ENCODE results near the gene PDE10A. TPM values are rescaled to one million over a fixed set of nuclear protein-coding genes. Genes with fewer than 3 reads are reported as not detected.

PDE10A gene
- total RNA-seq, 1 donor from 2014 or later: 6.0 TPM

GRCh38 chr6:165571721-165572132 is 91.3 kb downstream of the PDE10A start:
- intact Hi-C loops (cut with DNase I): no loop called here

GRCh38 chr6:165571068-165571682 is 91.9 kb downstream of the PDE10A start:
- H3K9me3 ChIP-seq: no peaks in the 10 kb centered on the region
- ATAC-seq (no peak), DNase-seq (no peak)
- TF ChIP-seq CTCF (IDR thresholded peaks at IDR 0.05): no peak
- H3K4me3 ChIP-seq: no peak overlapping the region
- H3K36me3 ChIP-seq: no peaks in the 10 kb centered on the region
- no peak overlapping the region for H3K27ac ChIP-seq
- no peaks in the 10 kb centered on the region for H3K4me1 ChIP-seq
- intact Hi-C loops (cut with DNase I): no loop called here
- H3K27me3 ChIP-seq: no peaks in the 10 kb centered on the region

More at GRCh38 chr6:165571721-165572132, 91.3 kb downstream of the PDE10A start:
- DNase-seq (no peak), ATAC-seq (no peak)
- TF ChIP-seq CTCF (IDR thresholded peaks at IDR 0.05): no peak
- H3K4me1 ChIP-seq: no peaks in the 10 kb centered on the region
- H3K36me3 ChIP-seq: no peaks in the 10 kb centered on the region
- H3K27ac ChIP-seq: no peak overlapping the region
- no peaks in the 10 kb centered on the region for H3K27me3 ChIP-seq
- H3K4me3 ChIP-seq: no peak overlapping the region
- no peaks in the 10 kb centered on the region for H3K9me3 ChIP-seq

GRCh38 chr6:165568326-165568725 is 94.7 kb downstream of the PDE10A start:
- no peak for ATAC-seq
- DNase-seq: no peak
- no peak overlapping the region for H3K4me3 ChIP-seq
- TF ChIP-seq CTCF (IDR thresholded peaks at IDR 0.05): no peak
- H3K9me3 ChIP-seq: no peaks in the 10 kb centered on the region
- no peaks in the 10 kb centered on the region for H3K36me3 ChIP-seq
- intact Hi-C loops (cut with DNase I): no loop called here
- no peaks in the 10 kb centered on the region for H3K27me3 ChIP-seq
- H3K4me1 ChIP-seq: no peaks in the 10 kb centered on the region
- no peak overlapping the region for H3K27ac ChIP-seq

- no peak for ATAC-seq
- intact Hi-C loops (cut with DNase I): no loop called here
- H3K36me3 ChIP-seq: no peaks in the 10 kb centered on the region
- TF ChIP-seq CTCF (IDR thresholded peaks at IDR 0.05): no peak
- H3K4me3 ChIP-seq: no peak overlapping the region
- DNase-seq: no peak
- H3K27ac ChIP-seq: no peak overlapping the region
- H3K9me3 ChIP-seq: no peaks in the 10 kb centered on the region
- H3K4me1 ChIP-seq: no peaks in the 10 kb centered on the region
- no peaks in the 10 kb centered on the region for H3K27me3 ChIP-seq
Measured at GRCh38 chr6:165566088-165566828, 96.8 kb downstream of the PDE10A start.

- H3K4me1 ChIP-seq: no peaks in the 10 kb centered on the region
- H3K4me3 ChIP-seq: no peak overlapping the region
- no peaks in the 10 kb centered on the region for H3K36me3 ChIP-seq
- ATAC-seq (no peak), DNase-seq (no peak)
- intact Hi-C loops (cut with DNase I): no loop called here
- H3K27ac ChIP-seq: no peak overlapping the region
- no peaks in the 10 kb centered on the region for H3K27me3 ChIP-seq
- no peak for TF ChIP-seq CTCF (IDR thresholded peaks at IDR 0.05)
- no peaks in the 10 kb centered on the region for H3K9me3 ChIP-seq
Measured at GRCh38 chr6:165562421-165563090, 100.5 kb downstream of the PDE10A start.

Data from upper lobe of right lung (tissue), 1 donor.